ENCODE measurements around the gene AHSP. TPM values are rescaled to one million over a fixed set of nuclear protein-coding genes. Genes with fewer than 3 reads are reported as not detected.

The AHSP gene
- total RNA-seq, 1 donor, result 1.6 TPM

Other genes starting within 250 kb of the AHSP start
- gene ITGAX, start 172.7 kb upstream of the AHSP start, total RNA-seq, result 18.6 TPM
- gene ITGAD, start 134.6 kb upstream of the AHSP start, total RNA-seq, result not detected
- gene COX6A2, start 99.5 kb upstream of the AHSP start, total RNA-seq, result not detected
- 1.1 TPM for gene ZNF843, start 85.1 kb upstream of the AHSP start, total RNA-seq
- 39.3 TPM for gene ARMC5, start 68.4 kb upstream of the AHSP start, total RNA-seq
- 9.4 TPM for gene TGFB1I1, start 55.7 kb upstream of the AHSP start, total RNA-seq
- gene SLC5A2, start 44.8 kb upstream of the AHSP start, total RNA-seq, result 0.81 TPM
- gene RUSF1, start 19.5 kb upstream of the AHSP start, total RNA-seq, result 83.2 TPM

Data from hematopoietic multipotent progenitor cell (in vitro differentiated cells).